Measurements from ENCODE around the gene TUBGCP2. TPM values are rescaled to one million over a fixed set of nuclear protein-coding genes. Genes with fewer than 3 reads are reported as not detected.
A peak's percentile ranks its signal among the peaks of the same experiment; 100 is the strongest.
"Not testable (repeated sequence)": the region's sequence is repeated elsewhere in the genome, so short reads cannot be mapped to it uniquely, and the experiment has no call there.

TUBGCP2 gene
- total and polyA plus RNA-seq, 3 donors from 2014 or later, result 76.0 to 101 (median 84.3) TPM

GRCh38 chr10:133237241-133237587 is 71.5 kb downstream of the TUBGCP2 start:
- no peak for DNase-seq
- Histone ChIP-seq H3K4me3 (peak overlapping the region in 1 of 2 donors; percentile 49), H3K4me1 (peaks cover 6% of the 10 kb centered on the region), H3K27me3 (no peaks in the 10 kb centered on the region), H3K27ac (no peak overlapping the region), H3K9me3 (no peaks in the 10 kb centered on the region), H3K36me3 (ENCODE audit: low read depth, missing control alignments) (no peaks in the 10 kb centered on the region)
- intact Hi-C loops (cut with DNase I; ENCODE audit: low total_unique reads), result no loop called here
- no peak for TF ChIP-seq CTCF (IDR thresholded peaks at IDR 0.05)
- TF ChIP-seq POLR2A (IDR thresholded peaks at IDR 0.05), result no peak
- 0 to 3% methylated on average over 1 to 27 of the region's 32 CpGs for WGBS, 2 donors

- intact Hi-C loops (cut with DNase I; ENCODE audit: low total_unique reads), result no loop called here
- TF ChIP-seq CTCF (IDR thresholded peaks at IDR 0.05), result no peak
- TF ChIP-seq POLR2A (IDR thresholded peaks at IDR 0.05), result no peak
- 1% methylated on average over 19 of the region's 103 CpGs; no CpG with 5 or more reads in 1 of the 2 donors for WGBS, 2 donors
- peak overlapping the region; percentile 26 to 49 for H3K4me3 ChIP-seq
- H3K27ac ChIP-seq, result peak overlapping the region in 1 of 2 donors; percentile 0
- no peak for DNase-seq
- peaks cover 6% of the 10 kb centered on the region for H3K4me1 ChIP-seq
- no peaks in the 10 kb centered on the region for H3K27me3 ChIP-seq
- H3K36me3 ChIP-seq (ENCODE audit: low read depth, missing control alignments), result no peaks in the 10 kb centered on the region
- H3K9me3 ChIP-seq, result no peaks in the 10 kb centered on the region
Observed at GRCh38 chr10:133236401-133237240, 72.1 kb downstream of the TUBGCP2 start.

- intact Hi-C loops (cut with DNase I; ENCODE audit: low total_unique reads), result no loop called here
- no peaks in the 10 kb centered on the region for H3K36me3 ChIP-seq (ENCODE audit: low read depth, missing control alignments)
- H3K4me3 ChIP-seq, result peak overlapping the region; percentile 26 to 49
- no peaks in the 10 kb centered on the region for H3K27me3 ChIP-seq
- DNase-seq, result no peak
- TF ChIP-seq POLR2A (IDR thresholded peaks at IDR 0.05) (no peak), CTCF (IDR thresholded peaks at IDR 0.05) (no peak)
- no peaks in the 10 kb centered on the region for H3K9me3 ChIP-seq
- WGBS, 2 donors, result 19 to 22% methylated on average over 4 to 17 of the region's 18 CpGs
- peaks cover 6% of the 10 kb centered on the region for H3K4me1 ChIP-seq
- H3K27ac ChIP-seq, result peak overlapping the region in 1 of 2 donors; percentile 0
Observed at GRCh38 chr10:133235932-133236331, 72.7 kb downstream of the TUBGCP2 start.

- Histone ChIP-seq H3K36me3 (ENCODE audit: low read depth, missing control alignments) (no peaks in the 10 kb centered on the region), H3K9me3 (no peaks in the 10 kb centered on the region), H3K4me3 (no peak overlapping the region), H3K27me3 (no peaks in the 10 kb centered on the region), H3K4me1 (peaks cover 6% of the 10 kb centered on the region), H3K27ac (peak overlapping the region in 1 of 2 donors; percentile 41)
- intact Hi-C loops (cut with DNase I; ENCODE audit: low total_unique reads), result no loop called here
- TF ChIP-seq CTCF (IDR thresholded peaks at IDR 0.05) (no peak), POLR2A (IDR thresholded peaks at IDR 0.05) (no peak)
- no peak for DNase-seq
- 10 to 28% methylated on average over 3 to 21 of the region's 48 CpGs for WGBS, 2 donors
Observed at GRCh38 chr10:133235265-133235855, 73.3 kb downstream of the TUBGCP2 start.

GRCh38 chr10:133234796-133235195 is 73.9 kb downstream of the TUBGCP2 start:
- H3K4me1 ChIP-seq; DNase-seq; H3K4me3 ChIP-seq; H3K36me3 ChIP-seq (ENCODE audit: low read depth, missing control alignments); intact Hi-C loops (cut with DNase I; ENCODE audit: low total_unique reads); H3K9me3 ChIP-seq; H3K27ac ChIP-seq; H3K27me3 ChIP-seq: not testable (repeated sequence)
- 75 to 76% methylated on average over 7 to 9 of the region's 10 CpGs for WGBS, 2 donors

Measured in testis (tissue), 3 donors.